NCI-H1417 (cell line): ENCODE results near the gene PGLYRP1.

Experiments
- DNase-seq, 3 experiments: peaks; one replicate each; lab custom pipeline; 2025; lab: John Stamatoyannopoulos, UW

The PGLYRP1 gene

DNA sequence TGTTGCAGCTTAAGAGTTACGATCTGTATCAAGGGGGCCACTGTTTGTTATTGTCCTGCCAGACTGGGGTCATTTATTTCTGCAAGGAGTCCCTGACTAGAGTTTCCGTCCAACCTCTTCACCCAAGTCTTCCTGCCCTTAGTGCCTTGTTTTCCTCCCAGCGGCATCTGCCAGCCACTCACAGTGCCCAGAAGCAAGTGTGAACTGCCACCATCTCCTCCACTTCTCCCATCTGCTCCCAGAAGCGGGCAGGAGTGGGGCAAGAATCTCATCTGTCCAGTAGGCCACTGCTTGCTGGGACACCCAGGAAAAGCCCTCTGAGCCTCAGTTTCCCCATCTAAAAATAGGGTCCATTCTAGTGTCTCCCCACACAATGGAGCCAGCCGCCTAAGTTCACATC, 53.2 kb downstream of the PGLYRP1 start:
- no peak for DNase-seq
